GM21825 (cell line): ENCODE data around the gene CRNN.

Source experiments
- ATAC-seq: cut with Tn5 transposase; IDR thresholded peaks from one replicate; pipeline ENCODE4 v1.9.1; 2021; ENCODE audit warnings: mild to moderate bottlenecking, moderate library complexity; ENCODE audit not compliant: unreplicated experiment

The CRNN gene

GRCh38 chr1:152426731-152427130 lies 12.7 kb upstream of the CRNN start:
- ATAC-seq, result no peak

- no peak for ATAC-seq
Observed at GRCh38 chr1:152419917-152420316, 5.9 kb upstream of the CRNN start.

- ATAC-seq, result no peak
Observed at GRCh38 chr1:152415454-152416227, 1.6 kb upstream of the CRNN start.

GRCh38 chr1:152412756-152413155 lies 1.3 kb downstream of the CRNN start:
- no peak for ATAC-seq

- no peak for ATAC-seq
Observed at GRCh38 chr1:152411134-152411533, 2.9 kb downstream of the CRNN start.

GRCh38 chr1:152410599-152410998 lies 3.5 kb downstream of the CRNN start:
- no peak for ATAC-seq

- ATAC-seq, result no peak
Observed at GRCh38 chr1:152410028-152410427, 4.0 kb downstream of the CRNN start.

- ATAC-seq, result no peak
Observed at GRCh38 chr1:152408664-152409063, 5.4 kb downstream of the CRNN start.

- no peak for ATAC-seq
Observed at GRCh38 chr1:152398812-152399698, 15.0 kb downstream of the CRNN start.

- no peak for ATAC-seq
Observed at GRCh38 chr1:152397474-152397873, 16.6 kb downstream of the CRNN start.

- ATAC-seq, result no peak
Observed at GRCh38 chr1:152394151-152394550, 19.9 kb downstream of the CRNN start.

GRCh38 chr1:152392909-152393308 lies 21.2 kb downstream of the CRNN start:
- ATAC-seq, result no peak

- ATAC-seq, result no peak
Observed at GRCh38 chr1:152388889-152389288, 25.2 kb downstream of the CRNN start.

GRCh38 chr1:152386940-152387339 lies 27.1 kb downstream of the CRNN start:
- no peak for ATAC-seq

- ATAC-seq, result no peak
Observed at GRCh38 chr1:152380932-152381331, 33.1 kb downstream of the CRNN start.

GRCh38 chr1:152374451-152374850 lies 39.6 kb downstream of the CRNN start:
- ATAC-seq, result no peak

GRCh38 chr1:152372672-152373071 lies 41.4 kb downstream of the CRNN start:
- no peak for ATAC-seq

GRCh38 chr1:152367436-152367835 lies 46.6 kb downstream of the CRNN start:
- ATAC-seq, result no peak

- no peak for ATAC-seq
Observed at GRCh38 chr1:152359906-152360305, 54.2 kb downstream of the CRNN start, which contains the start of gene FLG2. Gene FLG2, minus strand, starts transcription at chr1:152360006. Its CDS starts 1,122 bp downstream, at chr1:152358884.
